OCI-LY3 (cell line): ENCODE measurements around the gene PUM1.

Experiments
- EZH2phosphoT487 ChIP-seq: fragments of 200-600 bp; shearing (Covaris generic); IDR thresholded peaks from 2 replicates; pipeline ENCODE4 v1.6.1; 2018; ENCODE audit warnings: antibody characterized with exemption, mixed run types, low read depth
- TF ChIP-seq, protein P1 (sequence below): fragments of 200-600, 300-600 bp; sonication (generic); IDR thresholded peaks from 2 replicates; pipeline ENCODE4 v1.5.1; 2014; ENCODE audit warnings: antibody characterized with exemption, low read length, low read depth

DNA sequence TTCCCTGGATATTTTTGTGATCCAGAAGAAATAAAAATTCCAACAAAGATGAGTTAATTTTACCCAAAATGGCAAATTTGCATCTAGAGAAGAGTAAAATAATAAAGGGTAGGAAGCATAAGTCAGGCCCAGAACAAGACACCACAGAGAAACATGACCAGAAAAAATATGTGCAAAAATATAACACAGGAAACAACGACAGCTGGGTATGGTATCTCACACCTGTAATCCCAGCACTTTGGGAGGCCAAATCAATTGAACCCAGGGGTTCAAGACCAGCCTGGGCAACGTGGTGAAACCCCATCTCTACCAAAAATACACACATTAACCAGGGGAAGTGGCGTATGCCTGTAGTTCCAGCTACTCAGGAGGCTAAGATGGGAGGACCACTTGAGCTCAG is 117.2 kb downstream of the PUM1 start:
- TF ChIP-seq, protein P1, sequence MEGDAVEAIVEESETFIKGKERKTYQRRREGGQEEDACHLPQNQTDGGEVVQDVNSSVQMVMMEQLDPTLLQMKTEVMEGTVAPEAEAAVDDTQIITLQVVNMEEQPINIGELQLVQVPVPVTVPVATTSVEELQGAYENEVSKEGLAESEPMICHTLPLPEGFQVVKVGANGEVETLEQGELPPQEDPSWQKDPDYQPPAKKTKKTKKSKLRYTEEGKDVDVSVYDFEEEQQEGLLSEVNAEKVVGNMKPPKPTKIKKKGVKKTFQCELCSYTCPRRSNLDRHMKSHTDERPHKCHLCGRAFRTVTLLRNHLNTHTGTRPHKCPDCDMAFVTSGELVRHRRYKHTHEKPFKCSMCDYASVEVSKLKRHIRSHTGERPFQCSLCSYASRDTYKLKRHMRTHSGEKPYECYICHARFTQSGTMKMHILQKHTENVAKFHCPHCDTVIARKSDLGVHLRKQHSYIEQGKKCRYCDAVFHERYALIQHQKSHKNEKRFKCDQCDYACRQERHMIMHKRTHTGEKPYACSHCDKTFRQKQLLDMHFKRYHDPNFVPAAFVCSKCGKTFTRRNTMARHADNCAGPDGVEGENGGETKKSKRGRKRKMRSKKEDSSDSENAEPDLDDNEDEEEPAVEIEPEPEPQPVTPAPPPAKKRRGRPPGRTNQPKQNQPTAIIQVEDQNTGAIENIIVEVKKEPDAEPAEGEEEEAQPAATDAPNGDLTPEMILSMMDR: no peak
- no peak for TF ChIP-seq EZH2phosphoT487
